GM18499 (cell line): Measurements from ENCODE around the gene ELL.

ENCODE experiments used
- ATAC-seq: cut with Tn5 transposase; IDR thresholded peaks from one replicate; pipeline ENCODE4 v1.9.1; 2021; ENCODE audit warnings: moderate number of reproducible peaks; ENCODE audit not compliant: insufficient read depth, unreplicated experiment

The ELL gene

GRCh38 chr19:18475004-18475453, 46.8 kb downstream of the ELL start:
- no peak for ATAC-seq

- ATAC-seq = no peak
Measured at GRCh38 chr19:18474366-18474887, 47.4 kb downstream of the ELL start.

- ATAC-seq = no peak
Measured at GRCh38 chr19:18473706-18474087, 48.2 kb downstream of the ELL start.

- ATAC-seq = no peak
Measured at GRCh38 chr19:18473003-18473705, 48.7 kb downstream of the ELL start.

- ATAC-seq = no peak
Measured at GRCh38 chr19:18470787-18471186, 51.1 kb downstream of the ELL start.

GRCh38 chr19:18469069-18469846, 52.6 kb downstream of the ELL start:
- ATAC-seq = no peak

- ATAC-seq = no peak
Measured at GRCh38 chr19:18468517-18468916, 53.4 kb downstream of the ELL start.

GRCh38 chr19:18467978-18468377, 53.9 kb downstream of the ELL start:
- no peak for ATAC-seq

GRCh38 chr19:18466354-18466753, 55.5 kb downstream of the ELL start:
- no peak for ATAC-seq

GRCh38 chr19:18465964-18466339, 55.9 kb downstream of the ELL start:
- no peak for ATAC-seq

- ATAC-seq = no peak
Measured at GRCh38 chr19:18465214-18465963, 56.5 kb downstream of the ELL start.

- ATAC-seq = no peak
Measured at GRCh38 chr19:18464646-18465045, 57.2 kb downstream of the ELL start.

GRCh38 chr19:18461471-18461870, 60.4 kb downstream of the ELL start:
- no peak for ATAC-seq

GRCh38 chr19:18460900-18461299, 61.0 kb downstream of the ELL start:
- ATAC-seq = no peak

- no peak for ATAC-seq
Measured at GRCh38 chr19:18457483-18458331, 64.2 kb downstream of the ELL start.

- no peak for ATAC-seq
Measured at GRCh38 chr19:18456974-18457373, 64.9 kb downstream of the ELL start.

- ATAC-seq = no peak
Measured at GRCh38 chr19:18456279-18456678, 65.6 kb downstream of the ELL start.

- no peak for ATAC-seq
Measured at GRCh38 chr19:18453269-18454024, 68.4 kb downstream of the ELL start.

GRCh38 chr19:18452386-18452785, 69.5 kb downstream of the ELL start:
- no peak for ATAC-seq
